H1 (cell line): ENCODE measurements around the gene PTTG2. TPM values are rescaled to one million over a fixed set of nuclear protein-coding genes. Genes with fewer than 3 reads are reported as not detected.

ENCODE experiments used
- CHD2 ChIP-seq: IDR thresholded peaks from 2 replicates; pipeline ENCODE4 v1.6.1; 2012; ENCODE audit warnings: low read length, improper control_type of control experiment
- FOSL1 ChIP-seq: IDR thresholded peaks from 2 replicates; pipeline ENCODE4 v1.6.1; 2011; ENCODE audit warnings: mild to moderate bottlenecking, low read depth, low read length, moderate library complexity; ENCODE audit not compliant: insufficient read depth
- NANOG ChIP-seq: IDR thresholded peaks from 2 replicates; pipeline ENCODE4 v1.6.1; 2011; ENCODE audit warnings: low read length, low read depth, mild to moderate bottlenecking, inconsistent platforms; ENCODE audit not compliant: insufficient read depth, poor library complexity, severe bottlenecking
- RFX5 ChIP-seq: IDR thresholded peaks from 2 replicates; pipeline ENCODE4 v1.6.1; 2011; ENCODE audit warnings: low read depth, low read length, improper control_type of control experiment, borderline replicate concordance
- SIN3A ChIP-seq, 2 experiments: IDR thresholded peaks in 1 of 2; conservative IDR thresholded peaks in 1 of 2; 2 replicates each; pipeline ENCODE4 v1.6.1; 2011 to 2012; ENCODE audit warnings: low read length in 2 of 2, improper control_type of control experiment in 1 of 2, low read depth in 1 of 2, mild to moderate bottlenecking in 1 of 2
- SIRT6 ChIP-seq: IDR thresholded peaks from one replicate; pipeline ENCODE4 v1.7.1; 2012; ENCODE audit warnings: low read length, inconsistent platforms
- TCF12 ChIP-seq: IDR thresholded peaks from 2 replicates; pipeline ENCODE4 v1.6.1; 2011; ENCODE audit warnings: low read depth, mild to moderate bottlenecking, low read length
- polyA plus RNA-seq, 7 experiments: library from polyadenylated mRNA; depleted of rRNA in 3 of 7; stranded (reverse) in 5 of 7; unstranded in 2 of 7; fragments of >200 nt in 5 of 7; fragments of 200-250 nt in 2 of 7; gene quantifications; 1 replicate in 5 of 7; 2 replicates in 1 of 7; 4 replicates in 1 of 7; pipeline versions ENCODE4 v1.2.1 to v1.2.3, GENCODE V29; 2011 to 2013; ENCODE audit warnings: missing spikeins in 2 of 7, mixed read lengths in 2 of 7
- total RNA-seq: library from RNA; stranded (reverse); fragmentation: NEBNext Ultra II Directional; extraction: Animal tissue kit (Norgen Biotek cat#: 25700); gene quantifications from 2 replicates; pipeline ENCODE4 v1.2.1, GENCODE V29; 2021

The PTTG2 gene
- total and polyA plus RNA-seq, 2 of the 8 experiments (the other 6 are each of a cell fraction or from before 2014, with no cell fraction given) = not detected

DNA sequence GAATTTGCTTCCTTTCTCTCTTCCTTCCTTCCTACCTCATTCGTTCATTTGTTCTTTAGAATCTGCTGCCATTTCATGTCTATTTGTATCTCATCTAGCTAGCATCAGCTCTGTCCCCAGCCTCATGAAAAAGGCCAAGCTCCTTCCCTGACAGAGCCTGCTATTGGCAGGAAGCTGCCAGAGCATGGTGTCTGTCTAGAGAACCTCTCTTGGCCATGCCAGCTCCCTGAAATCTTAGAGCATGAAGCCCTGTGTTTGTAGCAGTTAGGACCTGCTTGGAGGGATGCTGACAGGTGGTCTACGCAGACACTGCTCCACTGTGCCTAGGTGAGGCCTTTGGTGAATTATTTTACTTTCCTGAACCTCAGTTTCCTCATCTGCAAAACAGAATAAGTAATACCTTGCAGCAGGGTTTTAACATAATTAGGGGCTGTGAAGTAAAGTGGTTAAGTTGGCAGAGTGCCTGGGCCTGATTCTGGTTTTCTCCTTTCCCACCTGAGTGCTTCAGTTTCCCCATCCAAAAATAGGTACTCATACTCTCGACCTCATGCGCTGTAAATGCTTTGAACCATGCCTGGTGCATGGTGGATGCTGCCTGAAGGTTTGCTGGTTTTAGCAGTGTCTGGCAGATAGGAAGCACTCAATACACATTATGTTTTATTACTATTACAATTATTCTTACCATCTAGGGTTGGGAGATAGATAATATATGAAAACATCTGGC, 4.7 kb downstream of the PTTG2 start (continued):
- TF ChIP-seq SIN3A (conservative IDR thresholded peaks at IDR 0.05 in 1 of 2, IDR thresholded peaks at IDR 0.05 in 1 of 2; ENCODE audit: low read depth in 1 of 2, low read length in 2 of 2) (no peak), FOSL1 (no peak), TCF12 (no peak), CHD2 (no peak), RFX5 (no peak), SIRT6 (no peak), NANOG (no peak)
